ENCODE measurements around the gene CLBA1.

CLBA1 gene

GRCh38 chr14:104991896-104992230 is 6.3 kb downstream of the CLBA1 start:
- H3K4me3 ChIP-seq (ENCODE audit: control insufficient read depth, low read depth, low read length), result no peak overlapping the region
- TF ChIP-seq, protein P1, sequence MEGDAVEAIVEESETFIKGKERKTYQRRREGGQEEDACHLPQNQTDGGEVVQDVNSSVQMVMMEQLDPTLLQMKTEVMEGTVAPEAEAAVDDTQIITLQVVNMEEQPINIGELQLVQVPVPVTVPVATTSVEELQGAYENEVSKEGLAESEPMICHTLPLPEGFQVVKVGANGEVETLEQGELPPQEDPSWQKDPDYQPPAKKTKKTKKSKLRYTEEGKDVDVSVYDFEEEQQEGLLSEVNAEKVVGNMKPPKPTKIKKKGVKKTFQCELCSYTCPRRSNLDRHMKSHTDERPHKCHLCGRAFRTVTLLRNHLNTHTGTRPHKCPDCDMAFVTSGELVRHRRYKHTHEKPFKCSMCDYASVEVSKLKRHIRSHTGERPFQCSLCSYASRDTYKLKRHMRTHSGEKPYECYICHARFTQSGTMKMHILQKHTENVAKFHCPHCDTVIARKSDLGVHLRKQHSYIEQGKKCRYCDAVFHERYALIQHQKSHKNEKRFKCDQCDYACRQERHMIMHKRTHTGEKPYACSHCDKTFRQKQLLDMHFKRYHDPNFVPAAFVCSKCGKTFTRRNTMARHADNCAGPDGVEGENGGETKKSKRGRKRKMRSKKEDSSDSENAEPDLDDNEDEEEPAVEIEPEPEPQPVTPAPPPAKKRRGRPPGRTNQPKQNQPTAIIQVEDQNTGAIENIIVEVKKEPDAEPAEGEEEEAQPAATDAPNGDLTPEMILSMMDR (conservative IDR thresholded peaks at IDR 0.05; ENCODE audit: control insufficient read depth, insufficient read depth, low read depth, low read length), result no peak
- DNase-seq (ENCODE audit: low read depth), result no peak

- TF ChIP-seq, protein P1 (conservative IDR thresholded peaks at IDR 0.05; ENCODE audit: control insufficient read depth, insufficient read depth, low read depth, low read length), result no peak
- H3K4me3 ChIP-seq (ENCODE audit: control insufficient read depth, low read depth, low read length), result no peak overlapping the region
- no peak for DNase-seq (ENCODE audit: low read depth)
Measured at GRCh38 chr14:104992501-104992900, 6.9 kb downstream of the CLBA1 start.

GRCh38 chr14:104993306-104993705 is 7.7 kb downstream of the CLBA1 start:
- no peak overlapping the region for H3K4me3 ChIP-seq (ENCODE audit: control insufficient read depth, low read depth, low read length)
- TF ChIP-seq, protein P1 (conservative IDR thresholded peaks at IDR 0.05; ENCODE audit: control insufficient read depth, insufficient read depth, low read depth, low read length), result no peak
- no peak for DNase-seq (ENCODE audit: low read depth)

GRCh38 chr14:104993808-104994591 is 8.4 kb downstream of the CLBA1 start:
- no peak overlapping the region for H3K4me3 ChIP-seq (ENCODE audit: control insufficient read depth, low read depth, low read length)
- TF ChIP-seq, protein P1 (conservative IDR thresholded peaks at IDR 0.05; ENCODE audit: control insufficient read depth, insufficient read depth, low read depth, low read length), result no peak
- no peak for DNase-seq (ENCODE audit: low read depth)

GRCh38 chr14:104994978-104995377 is 9.4 kb downstream of the CLBA1 start:
- TF ChIP-seq, protein P1 (conservative IDR thresholded peaks at IDR 0.05; ENCODE audit: control insufficient read depth, insufficient read depth, low read depth, low read length), result no peak
- no peak overlapping the region for H3K4me3 ChIP-seq (ENCODE audit: control insufficient read depth, low read depth, low read length)
- no peak for DNase-seq (ENCODE audit: low read depth)

DNA sequence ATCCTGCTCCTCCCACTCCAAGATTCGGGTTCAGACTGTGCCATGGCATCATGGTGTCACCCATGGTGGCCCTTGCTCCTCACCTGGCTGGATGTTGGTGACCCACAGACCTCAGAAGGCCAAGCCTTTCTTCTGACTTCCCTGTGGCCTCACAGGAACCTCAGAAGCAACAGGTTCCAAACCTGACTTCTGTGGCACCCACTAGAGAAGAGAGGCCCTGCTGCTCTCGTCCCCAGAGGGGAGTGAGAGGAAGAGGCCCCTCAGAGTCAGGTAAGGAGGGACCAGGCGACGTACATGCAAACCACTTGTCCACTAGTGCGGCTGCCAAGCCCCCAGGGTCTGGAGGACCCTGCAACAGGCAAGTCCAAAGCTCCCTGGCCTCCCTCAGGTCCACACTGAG is 10.4 kb downstream of the CLBA1 start:
- H3K4me3 ChIP-seq (ENCODE audit: control insufficient read depth, low read depth, low read length), result no peak overlapping the region
- no peak for DNase-seq (ENCODE audit: low read depth)
- TF ChIP-seq, protein P1 (conservative IDR thresholded peaks at IDR 0.05; ENCODE audit: control insufficient read depth, insufficient read depth, low read depth, low read length), result no peak

Measured in fibroblast of mammary gland (primary cell).